Measurements from ENCODE around the gene TCAIM. TPM values are rescaled to one million over a fixed set of nuclear protein-coding genes. Genes with fewer than 3 reads are reported as not detected.

TCAIM gene
- total and polyA plus RNA-seq, 9 of the 15 experiments (the other 6 are each of a cell fraction or from before 2014, with no cell fraction given): 19.7 to 53.3 (median 36.9) TPM

DNA sequence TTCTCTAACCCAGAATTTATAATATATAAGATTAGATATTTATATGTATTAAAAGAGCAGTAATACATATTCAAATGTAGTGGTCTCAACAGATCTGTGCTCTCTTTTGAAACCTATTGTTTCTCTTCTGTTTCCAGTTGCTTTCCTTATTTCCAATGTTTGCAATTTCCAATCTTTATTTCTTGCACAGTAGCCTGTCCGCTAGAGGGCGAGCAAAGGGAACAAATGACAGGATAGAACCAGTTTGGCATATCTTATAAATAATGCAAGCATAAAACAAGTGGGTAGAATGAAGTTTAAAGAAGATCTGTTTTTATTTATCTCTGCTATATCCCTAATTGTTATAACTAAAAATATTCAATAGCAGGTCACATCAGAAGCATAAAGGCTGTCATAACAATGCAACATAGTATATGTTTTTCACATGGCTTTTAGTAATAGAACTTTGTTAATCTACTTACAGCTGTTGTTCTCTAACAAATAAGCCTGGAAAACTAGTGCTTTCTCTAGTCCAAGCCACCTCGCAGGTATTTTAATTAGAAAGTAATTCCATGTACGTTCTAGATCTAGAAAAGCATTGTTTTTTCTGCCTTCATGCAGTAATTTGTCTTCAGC lies 15.1 kb upstream of the TCAIM start (continued):
- TF ChIP-seq, protein P1, sequence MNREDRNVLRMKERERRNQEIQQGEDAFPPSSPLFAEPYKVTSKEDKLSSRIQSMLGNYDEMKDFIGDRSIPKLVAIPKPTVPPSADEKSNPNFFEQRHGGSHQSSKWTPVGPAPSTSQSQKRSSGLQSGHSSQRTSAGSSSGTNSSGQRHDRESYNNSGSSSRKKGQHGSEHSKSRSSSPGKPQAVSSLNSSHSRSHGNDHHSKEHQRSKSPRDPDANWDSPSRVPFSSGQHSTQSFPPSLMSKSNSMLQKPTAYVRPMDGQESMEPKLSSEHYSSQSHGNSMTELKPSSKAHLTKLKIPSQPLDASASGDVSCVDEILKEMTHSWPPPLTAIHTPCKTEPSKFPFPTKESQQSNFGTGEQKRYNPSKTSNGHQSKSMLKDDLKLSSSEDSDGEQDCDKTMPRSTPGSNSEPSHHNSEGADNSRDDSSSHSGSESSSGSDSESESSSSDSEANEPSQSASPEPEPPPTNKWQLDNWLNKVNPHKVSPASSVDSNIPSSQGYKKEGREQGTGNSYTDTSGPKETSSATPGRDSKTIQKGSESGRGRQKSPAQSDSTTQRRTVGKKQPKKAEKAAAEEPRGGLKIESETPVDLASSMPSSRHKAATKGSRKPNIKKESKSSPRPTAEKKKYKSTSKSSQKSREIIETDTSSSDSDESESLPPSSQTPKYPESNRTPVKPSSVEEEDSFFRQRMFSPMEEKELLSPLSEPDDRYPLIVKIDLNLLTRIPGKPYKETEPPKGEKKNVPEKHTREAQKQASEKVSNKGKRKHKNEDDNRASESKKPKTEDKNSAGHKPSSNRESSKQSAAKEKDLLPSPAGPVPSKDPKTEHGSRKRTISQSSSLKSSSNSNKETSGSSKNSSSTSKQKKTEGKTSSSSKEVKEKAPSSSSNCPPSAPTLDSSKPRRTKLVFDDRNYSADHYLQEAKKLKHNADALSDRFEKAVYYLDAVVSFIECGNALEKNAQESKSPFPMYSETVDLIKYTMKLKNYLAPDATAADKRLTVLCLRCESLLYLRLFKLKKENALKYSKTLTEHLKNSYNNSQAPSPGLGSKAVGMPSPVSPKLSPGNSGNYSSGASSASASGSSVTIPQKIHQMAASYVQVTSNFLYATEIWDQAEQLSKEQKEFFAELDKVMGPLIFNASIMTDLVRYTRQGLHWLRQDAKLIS (CRISPR knock-in tag; IDR thresholded peaks at IDR 0.05): no peak
- TF ChIP-seq, protein P2, sequence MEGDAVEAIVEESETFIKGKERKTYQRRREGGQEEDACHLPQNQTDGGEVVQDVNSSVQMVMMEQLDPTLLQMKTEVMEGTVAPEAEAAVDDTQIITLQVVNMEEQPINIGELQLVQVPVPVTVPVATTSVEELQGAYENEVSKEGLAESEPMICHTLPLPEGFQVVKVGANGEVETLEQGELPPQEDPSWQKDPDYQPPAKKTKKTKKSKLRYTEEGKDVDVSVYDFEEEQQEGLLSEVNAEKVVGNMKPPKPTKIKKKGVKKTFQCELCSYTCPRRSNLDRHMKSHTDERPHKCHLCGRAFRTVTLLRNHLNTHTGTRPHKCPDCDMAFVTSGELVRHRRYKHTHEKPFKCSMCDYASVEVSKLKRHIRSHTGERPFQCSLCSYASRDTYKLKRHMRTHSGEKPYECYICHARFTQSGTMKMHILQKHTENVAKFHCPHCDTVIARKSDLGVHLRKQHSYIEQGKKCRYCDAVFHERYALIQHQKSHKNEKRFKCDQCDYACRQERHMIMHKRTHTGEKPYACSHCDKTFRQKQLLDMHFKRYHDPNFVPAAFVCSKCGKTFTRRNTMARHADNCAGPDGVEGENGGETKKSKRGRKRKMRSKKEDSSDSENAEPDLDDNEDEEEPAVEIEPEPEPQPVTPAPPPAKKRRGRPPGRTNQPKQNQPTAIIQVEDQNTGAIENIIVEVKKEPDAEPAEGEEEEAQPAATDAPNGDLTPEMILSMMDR (IDR thresholded peaks at IDR 0.05 in 2 of 3, conservative IDR thresholded peaks at IDR 0.05 in 1 of 3; ENCODE audit: insufficient read depth in 2 of 3, low read depth in 1 of 3, low read length in 3 of 3): peak; percentile 74 to 96 (median 84)
- TF ChIP-seq, protein P3, sequence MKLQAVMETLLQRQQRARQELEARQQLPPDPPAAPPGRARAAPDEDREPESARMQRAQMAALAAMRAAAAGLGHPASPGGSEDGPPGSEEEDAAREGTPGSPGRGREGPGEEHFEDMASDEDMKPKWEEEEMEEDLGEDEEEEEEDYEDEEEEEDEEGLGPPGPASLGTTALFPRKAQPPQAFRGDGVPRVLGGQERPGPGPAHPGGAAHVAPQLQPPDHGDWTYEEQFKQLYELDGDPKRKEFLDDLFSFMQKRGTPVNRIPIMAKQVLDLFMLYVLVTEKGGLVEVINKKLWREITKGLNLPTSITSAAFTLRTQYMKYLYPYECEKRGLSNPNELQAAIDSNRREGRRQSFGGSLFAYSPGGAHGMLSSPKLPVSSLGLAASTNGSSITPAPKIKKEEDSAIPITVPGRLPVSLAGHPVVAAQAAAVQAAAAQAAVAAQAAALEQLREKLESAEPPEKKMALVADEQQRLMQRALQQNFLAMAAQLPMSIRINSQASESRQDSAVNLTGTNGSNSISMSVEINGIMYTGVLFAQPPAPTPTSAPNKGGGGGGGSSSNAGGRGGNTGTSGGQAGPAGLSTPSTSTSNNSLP (IDR thresholded peaks at IDR 0.05; ENCODE audit: borderline replicate concordance, low read depth, low read length): peak; percentile 92
- TF ChIP-seq, protein P4, sequence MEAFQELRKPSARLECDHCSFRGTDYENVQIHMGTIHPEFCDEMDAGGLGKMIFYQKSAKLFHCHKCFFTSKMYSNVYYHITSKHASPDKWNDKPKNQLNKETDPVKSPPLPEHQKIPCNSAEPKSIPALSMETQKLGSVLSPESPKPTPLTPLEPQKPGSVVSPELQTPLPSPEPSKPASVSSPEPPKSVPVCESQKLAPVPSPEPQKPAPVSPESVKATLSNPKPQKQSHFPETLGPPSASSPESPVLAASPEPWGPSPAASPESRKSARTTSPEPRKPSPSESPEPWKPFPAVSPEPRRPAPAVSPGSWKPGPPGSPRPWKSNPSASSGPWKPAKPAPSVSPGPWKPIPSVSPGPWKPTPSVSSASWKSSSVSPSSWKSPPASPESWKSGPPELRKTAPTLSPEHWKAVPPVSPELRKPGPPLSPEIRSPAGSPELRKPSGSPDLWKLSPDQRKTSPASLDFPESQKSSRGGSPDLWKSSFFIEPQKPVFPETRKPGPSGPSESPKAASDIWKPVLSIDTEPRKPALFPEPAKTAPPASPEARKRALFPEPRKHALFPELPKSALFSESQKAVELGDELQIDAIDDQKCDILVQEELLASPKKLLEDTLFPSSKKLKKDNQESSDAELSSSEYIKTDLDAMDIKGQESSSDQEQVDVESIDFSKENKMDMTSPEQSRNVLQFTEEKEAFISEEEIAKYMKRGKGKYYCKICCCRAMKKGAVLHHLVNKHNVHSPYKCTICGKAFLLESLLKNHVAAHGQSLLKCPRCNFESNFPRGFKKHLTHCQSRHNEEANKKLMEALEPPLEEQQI (IDR thresholded peaks at IDR 0.05): peak; percentile 27; the same call in 1 of the 2 replicates
- TF ChIP-seq ZKSCAN1 (IDR thresholded peaks at IDR 0.05; ENCODE audit: low read depth, low read length) (no peak), KLF16 (IDR thresholded peaks at IDR 0.05) (peak; percentile 77), NCOA2 (IDR thresholded peaks at IDR 0.05; ENCODE audit: partially characterized antibody in 2 of 2) (peak in 1 of 2 experiments; percentile 39), TBL1XR1 (IDR thresholded peaks at IDR 0.05; ENCODE audit: low read length in 2 of 2) (no peak), EGR1 (conservative IDR thresholded peaks at IDR 0.05) (no peak), ZNF24 (IDR thresholded peaks at IDR 0.05) (no peak), ZNF165 (CRISPR knock-in tag; IDR thresholded peaks at IDR 0.05; ENCODE audit: borderline replicate concordance) (no peak), SMC3 (conservative IDR thresholded peaks at IDR 0.05; ENCODE audit: insufficient read depth, low read depth, low read length) (peak; percentile 84), CC2D1A (IDR thresholded peaks at IDR 0.05) (peak; percentile 41; the same call in 1 of the 2 replicates)
- TF ChIP-seq, protein P5, sequence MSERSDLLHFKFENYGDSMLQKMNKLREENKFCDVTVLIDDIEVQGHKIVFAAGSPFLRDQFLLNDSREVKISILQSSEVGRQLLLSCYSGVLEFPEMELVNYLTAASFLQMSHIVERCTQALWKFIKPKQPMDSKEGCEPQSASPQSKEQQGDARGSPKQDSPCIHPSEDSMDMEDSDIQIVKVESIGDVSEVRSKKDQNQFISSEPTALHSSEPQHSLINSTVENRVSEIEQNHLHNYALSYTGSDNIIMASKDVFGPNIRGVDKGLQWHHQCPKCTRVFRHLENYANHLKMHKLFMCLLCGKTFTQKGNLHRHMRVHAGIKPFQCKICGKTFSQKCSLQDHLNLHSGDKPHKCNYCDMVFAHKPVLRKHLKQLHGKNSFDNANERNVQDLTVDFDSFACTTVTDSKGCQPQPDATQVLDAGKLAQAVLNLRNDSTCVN (CRISPR knock-in tag; IDR thresholded peaks at IDR 0.05): no peak
- TF ChIP-seq, protein P6, sequence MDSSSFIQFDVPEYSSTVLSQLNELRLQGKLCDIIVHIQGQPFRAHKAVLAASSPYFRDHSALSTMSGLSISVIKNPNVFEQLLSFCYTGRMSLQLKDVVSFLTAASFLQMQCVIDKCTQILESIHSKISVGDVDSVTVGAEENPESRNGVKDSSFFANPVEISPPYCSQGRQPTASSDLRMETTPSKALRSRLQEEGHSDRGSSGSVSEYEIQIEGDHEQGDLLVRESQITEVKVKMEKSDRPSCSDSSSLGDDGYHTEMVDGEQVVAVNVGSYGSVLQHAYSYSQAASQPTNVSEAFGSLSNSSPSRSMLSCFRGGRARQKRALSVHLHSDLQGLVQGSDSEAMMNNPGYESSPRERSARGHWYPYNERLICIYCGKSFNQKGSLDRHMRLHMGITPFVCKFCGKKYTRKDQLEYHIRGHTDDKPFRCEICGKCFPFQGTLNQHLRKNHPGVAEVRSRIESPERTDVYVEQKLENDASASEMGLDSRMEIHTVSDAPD (CRISPR knock-in tag; IDR thresholded peaks at IDR 0.05): no peak

Measured in K562 (cell line).